AG04449 (cell line): ENCODE data around the gene GGCX.

Experiments
- CTCF ChIA-PET: fragments of 350-600 bp; formaldehyde crosslinking; extraction: SDS; loops from one replicate; lab custom pipeline; 2021; ENCODE audit warnings: antibody characterized with exemption; lab: Yijun Ruan, JAX
- POLR2A ChIA-PET: fragments of 400-600, 350-600 bp; formaldehyde crosslinking; extraction: SDS; loops from one replicate; lab custom pipeline; 2020; ENCODE audit warnings: antibody characterized with exemption, inconsistent platforms; lab: Yijun Ruan, JAX
- DNase-seq: peaks from one replicate; pipeline ENCODE4 v3.0.0-alpha.2; 2010; ENCODE audit warnings: low read depth, low spot score
- H3K4me3 ChIP-seq: 2 replicates; pipeline ENCODE4 v1.5.1; 2011; ENCODE audit warnings: low read depth, mild to moderate bottlenecking, control low read depth, low read length
- CTCF ChIP-seq: IDR thresholded peaks from one replicate; pipeline ENCODE4 v1.5.1; 2011; ENCODE audit warnings: mild to moderate bottlenecking, moderate library complexity, low read length, control low read depth, inconsistent platforms; ENCODE audit not compliant: insufficient read depth; ENCODE audit errors: missing control alignments

Gene GGCX

GRCh38 chr2:85584857-85585780, 23.8 kb upstream of the GGCX start:
- POLR2A ChIA-PET, result interaction anchor here (0.6 to 1.1 kb wide), 4 partner anchors 14 to 46 kb away, joined by 3 to 4 read pairs (median 3); partner anchors contain the start of genes GGCX and MAT2A
- CTCF ChIA-PET, result interaction anchor here (1.7 to 2.3 kb wide), 4 partner anchors 10 to 165 kb away, joined by 5 to 8 read pairs (median 8); partner anchors contain the start of gene RNF181
- H3K4me3 ChIP-seq, result peak overlapping the region; percentile 60
- DNase-seq, result no peak
- no peak for TF ChIP-seq CTCF

- ChIA-PET POLR2A (interaction anchor here (1.0 kb wide), 1 partner anchor 46 kb away, joined by 3 read pairs; the partner anchor contains the start of gene MAT2A), CTCF (interaction anchor here (1.7 to 2.3 kb wide), 2 partner anchors 33 to 165 kb away, joined by 5 to 8 read pairs; no protein-coding TSS in a partner anchor)
- DNase-seq, result no peak
- no peak for TF ChIP-seq CTCF
- peak within 1 kb of the TSS; percentile 60 for H3K4me3 ChIP-seq
Measured at GRCh38 chr2:85584354-85584856, 23.1 kb upstream of the GGCX start, which contains the start of gene VAMP5. TSS of gene VAMP5 (plus strand) at chr2:85584431. CDS start at chr2:85584491, 60 bp downstream.

- ChIA-PET CTCF (interaction anchor here (1.7 to 2.3 kb wide), 2 partner anchors 32 to 164 kb away, joined by 5 to 8 read pairs; no protein-coding TSS in a partner anchor), POLR2A (no interaction called here)
- peak overlapping the region; percentile 60 for H3K4me3 ChIP-seq
- TF ChIP-seq CTCF, result no peak
- no peak for DNase-seq
Measured at GRCh38 chr2:85583667-85584353, 22.5 kb upstream of the GGCX start.

GRCh38 chr2:85582492-85582891, 21.2 kb upstream of the GGCX start:
- CTCF ChIA-PET, result no interaction called here
- DNase-seq, result no peak
- H3K4me3 ChIP-seq, result no peak overlapping the region
- TF ChIP-seq CTCF, result no peak
- POLR2A ChIA-PET, result no interaction called here

GRCh38 chr2:85580206-85580605, 18.9 kb upstream of the GGCX start:
- no peak overlapping the region for H3K4me3 ChIP-seq
- CTCF ChIA-PET, result interaction anchor here (1.0 to 1.1 kb wide), 2 partner anchors 14 to 160 kb away, joined by 3 read pairs; no protein-coding TSS in a partner anchor
- POLR2A ChIA-PET, result interaction anchor here (1.5 kb wide), 1 partner anchor 42 kb away, joined by 4 read pairs; no protein-coding TSS in a partner anchor
- no peak for DNase-seq
- TF ChIP-seq CTCF, result no peak
